ENCODE results near the gene ATF6B.

GRCh38 chr6:32068867-32069266 is 59.2 kb downstream of the ATF6B start:
- TF ChIP-seq CTCF (IDR thresholded peaks at IDR 0.05) (no peak), POLR2A (IDR thresholded peaks at IDR 0.05) (no peak), POLR2AphosphoS5 (IDR thresholded peaks at IDR 0.05) (no peak)

Data from stomach (tissue), 4 donors.